Activated CD8-positive, alpha-beta memory T cell treated with anti-CD3 and anti-CD28 coated beads, Interleukin-2, amount 50 U/mL, for 24 hours (primary cell): ENCODE results near the gene ERCC6.

Experiments used
- DNase-seq: peaks from one replicate; pipeline ENCODE4 v3.0.0-alpha.2; 2020; ENCODE audit errors: extremely low read depth

Gene ERCC6

GRCh38 chr10:49512121-49512809, 26.7 kb downstream of the ERCC6 start:
- no peak for DNase-seq

- no peak for DNase-seq
Observed at GRCh38 chr10:49509771-49510303, 29.1 kb downstream of the ERCC6 start.

GRCh38 chr10:49508654-49509053, 30.3 kb downstream of the ERCC6 start:
- DNase-seq: no peak

- no peak for DNase-seq
Observed at GRCh38 chr10:49508249-49508648, 30.7 kb downstream of the ERCC6 start.

- DNase-seq: no peak
Observed at GRCh38 chr10:49505589-49505988, 33.3 kb downstream of the ERCC6 start.

- DNase-seq: no peak
Observed at GRCh38 chr10:49505076-49505475, 33.8 kb downstream of the ERCC6 start.

- no peak for DNase-seq
Observed at GRCh38 chr10:49504528-49504927, 34.4 kb downstream of the ERCC6 start.

- no peak for DNase-seq
Observed at GRCh38 chr10:49502358-49502757, 36.6 kb downstream of the ERCC6 start.

- DNase-seq: no peak
Observed at GRCh38 chr10:49500412-49500811, 38.5 kb downstream of the ERCC6 start.

GRCh38 chr10:49499305-49499851, 39.5 kb downstream of the ERCC6 start:
- DNase-seq: no peak

GRCh38 chr10:49498425-49498824, 40.5 kb downstream of the ERCC6 start:
- no peak for DNase-seq

GRCh38 chr10:49497358-49497757, 41.6 kb downstream of the ERCC6 start:
- no peak for DNase-seq

GRCh38 chr10:49488056-49488717, 50.7 kb downstream of the ERCC6 start:
- DNase-seq: no peak

GRCh38 chr10:49486738-49487137, 52.2 kb downstream of the ERCC6 start:
- DNase-seq: no peak

- DNase-seq: no peak
Observed at GRCh38 chr10:49486009-49486408, 52.9 kb downstream of the ERCC6 start.

- DNase-seq: no peak
Observed at GRCh38 chr10:49484486-49485235, 54.3 kb downstream of the ERCC6 start.

GRCh38 chr10:49478819-49479218, 60.1 kb downstream of the ERCC6 start:
- no peak for DNase-seq

- no peak for DNase-seq
Observed at GRCh38 chr10:49474901-49475300, 64.0 kb downstream of the ERCC6 start.

GRCh38 chr10:49471532-49471931, 67.4 kb downstream of the ERCC6 start:
- no peak for DNase-seq

GRCh38 chr10:49465736-49466135, 73.2 kb downstream of the ERCC6 start:
- no peak for DNase-seq
